Right ventricle myocardium inferior (tissue), 1 donor: ENCODE measurements around the gene ZSWIM7. TPM values are rescaled to one million over a fixed set of nuclear protein-coding genes. Genes with fewer than 3 reads are reported as not detected.

Source experiments
- ATAC-seq: fragments of 200-7000 bp; cut with Tn5 transposase; one replicate; pipeline ENCODE4 v1.9.1; 2020; ENCODE audit warnings: mild to moderate bottlenecking, moderate library complexity
- DNase-seq: peaks from one replicate; pipeline ENCODE4 v3.0.0; 2021; ENCODE audit errors: missing footprints
- intact Hi-C: fragments of 100-400 bp; cut with DNase I; formaldehyde crosslinking; loops from one replicate; pipeline ENCODE4 v1.11.0; 2022
- long read RNA-seq: library from polyadenylated mRNA; unstranded; transcript quantifications from one replicate; pipeline ENCODE4 v2.0.0, GENCODE V29; 2021
- total RNA-seq: library from RNA; stranded (reverse); fragmentation: NEBNext Ultra II Directional; extraction: Animal tissue kit (Norgen Biotek cat#: 25700); gene quantifications from one replicate; pipeline ENCODE4 v1.2.1, GENCODE V29; 2021
- donor health status: DM: no; HTN: yes; CAD: no; lungs with severe emphysema.

Gene ZSWIM7, protein sequence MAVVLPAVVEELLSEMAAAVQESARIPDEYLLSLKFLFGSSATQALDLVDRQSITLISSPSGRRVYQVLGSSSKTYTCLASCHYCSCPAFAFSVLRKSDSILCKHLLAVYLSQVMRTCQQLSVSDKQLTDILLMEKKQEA
- 24.8 TPM for total RNA-seq
- long read RNA-seq, partial matches to known transcripts: 2 of 11 reads
- long read RNA-seq, other reads (novel, unspliced or antisense): 1 of 11 reads

DNA sequence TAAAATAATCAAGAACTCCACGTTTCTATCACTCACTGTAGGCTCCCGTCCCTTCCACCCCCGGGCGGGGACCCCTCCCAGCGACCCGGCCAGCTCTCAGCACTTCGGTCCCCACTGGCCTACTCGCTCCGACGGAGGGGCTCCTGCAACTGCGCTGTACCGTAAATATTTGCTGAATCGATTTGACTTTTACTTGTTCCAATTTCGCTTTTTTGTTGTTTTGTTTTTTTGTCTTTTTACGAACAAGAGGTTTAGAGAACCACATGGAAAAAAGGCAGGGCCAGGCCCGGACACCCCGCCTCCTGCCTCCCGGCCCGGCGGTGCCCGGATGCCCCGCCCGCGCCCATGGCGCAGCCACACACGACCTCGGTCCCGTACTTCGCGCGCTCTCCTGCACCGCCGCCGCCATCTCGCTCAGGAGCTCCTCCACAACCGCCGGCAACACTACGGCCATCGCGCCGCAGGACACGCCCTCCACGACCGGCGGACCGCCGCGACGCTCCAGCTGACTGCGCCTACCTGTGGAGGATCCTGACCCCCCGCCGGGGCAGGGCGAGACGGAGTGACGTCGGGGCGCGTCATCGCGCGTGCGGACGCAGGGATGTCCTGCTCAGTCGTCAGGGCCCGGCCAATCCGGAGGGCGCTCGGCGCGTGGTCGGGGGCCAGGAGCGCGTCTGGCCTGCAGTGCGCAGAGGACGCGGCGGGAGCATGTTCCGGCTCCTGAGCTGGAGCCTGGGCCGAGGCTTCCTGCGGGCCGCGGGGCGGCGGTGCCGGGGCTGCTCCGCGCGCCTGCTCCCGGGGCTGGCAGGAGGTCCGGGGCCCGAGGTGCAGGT is at the start of gene ZSWIM7, which contains the start of gene TTC19:
Gene ZSWIM7 (minus strand): TSS at position 564 of the 833 bp plus-strand sequence. CDS start 110 bp downstream, at position 454.
Gene TTC19 (plus strand): TSS at position 684 of the 833 bp plus-strand sequence. CDS start 25 bp downstream, at position 709.
- intact Hi-C loops: loop anchor here (2.0 to 10.0 kb wide), 2 partner anchors 55 to 171 kb away; partner anchors contain the start of gene ADORA2B
- ATAC-seq: peak; percentile 99
- DNase-seq: peak; percentile 99

DNA sequence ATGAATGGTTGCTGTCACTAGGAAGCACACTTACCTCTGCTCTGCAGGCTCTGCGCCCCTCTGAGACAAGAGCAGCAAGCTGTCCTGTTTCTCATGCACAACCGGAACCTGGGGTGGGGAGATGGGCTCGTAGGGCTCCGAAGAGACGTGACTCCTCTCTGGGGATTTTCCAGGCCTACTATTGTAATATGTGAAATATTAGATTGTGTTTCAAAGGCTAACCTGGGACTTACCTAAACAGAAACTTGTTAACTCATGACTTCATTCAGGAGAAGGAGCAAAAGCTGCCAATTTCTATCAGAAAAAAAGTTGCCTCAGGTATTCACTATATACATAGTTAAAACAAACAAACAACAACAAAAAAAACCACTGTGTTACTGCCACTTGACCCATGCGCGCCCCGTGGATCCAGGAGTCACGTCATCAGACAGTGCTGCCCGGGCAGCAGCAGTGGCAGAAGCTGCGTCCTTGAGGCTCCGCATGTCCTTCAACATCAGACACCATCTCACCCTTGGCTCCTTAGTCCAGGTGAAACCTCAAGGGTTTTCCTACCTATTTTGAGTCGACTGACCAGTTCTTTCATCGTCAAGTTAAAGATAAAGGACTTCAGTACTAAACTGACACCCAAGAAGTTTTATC is 49.4 kb upstream of the ZSWIM7 start:
- no peak for ATAC-seq
- intact Hi-C loops: no loop called here
- no peak for DNase-seq

DNA sequence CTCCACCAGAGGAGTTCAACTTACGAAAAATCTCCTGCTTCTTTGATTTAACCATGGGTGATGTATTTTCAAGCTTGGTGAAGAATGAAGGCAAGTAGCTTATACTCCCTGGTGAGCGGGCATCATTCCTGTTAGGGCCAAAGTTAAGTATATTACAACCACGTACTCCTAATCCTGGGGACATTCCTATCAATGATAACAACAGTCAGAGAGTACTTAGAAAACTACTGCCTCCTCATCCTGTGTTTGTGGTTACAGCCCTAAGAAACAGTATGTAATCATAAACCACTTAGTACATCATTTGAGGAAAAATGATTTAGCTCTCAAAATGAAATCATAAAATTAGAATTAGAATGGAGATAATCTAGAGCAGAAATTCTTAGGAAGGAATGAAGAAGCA is 47.5 kb upstream of the ZSWIM7 start:
- ATAC-seq (no peak), DNase-seq (no peak)
- intact Hi-C loops: no loop called here

DNA sequence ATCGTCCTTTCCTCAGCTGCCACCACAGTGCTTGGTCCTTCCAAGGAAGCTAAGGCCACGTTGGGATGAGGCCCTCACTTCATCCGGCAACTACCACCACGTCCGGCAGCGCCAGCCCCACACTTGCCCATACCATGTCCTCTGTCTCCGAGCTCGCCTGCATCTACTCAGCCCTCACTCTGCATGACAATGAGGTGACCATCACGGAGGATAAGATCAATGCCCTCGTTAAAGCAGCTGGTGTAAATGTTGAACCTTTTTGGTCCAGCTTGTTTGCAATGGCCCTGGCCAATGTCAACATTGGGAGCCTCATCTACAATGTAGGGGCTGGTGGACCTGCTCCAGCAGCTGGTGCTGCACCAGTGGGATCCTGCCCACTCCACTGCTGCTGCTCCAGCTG is 45.0 kb upstream of the ZSWIM7 start:
- intact Hi-C loops: no loop called here
- no peak for ATAC-seq

GRCh38 chr17:16040710-16041251 is 41.3 kb upstream of the ZSWIM7 start:
- ATAC-seq (no peak), DNase-seq (no peak)
- intact Hi-C loops: no loop called here

More for the DNA sequence above, 45.0 kb upstream of the ZSWIM7 start:
- no peak for DNase-seq

DNA sequence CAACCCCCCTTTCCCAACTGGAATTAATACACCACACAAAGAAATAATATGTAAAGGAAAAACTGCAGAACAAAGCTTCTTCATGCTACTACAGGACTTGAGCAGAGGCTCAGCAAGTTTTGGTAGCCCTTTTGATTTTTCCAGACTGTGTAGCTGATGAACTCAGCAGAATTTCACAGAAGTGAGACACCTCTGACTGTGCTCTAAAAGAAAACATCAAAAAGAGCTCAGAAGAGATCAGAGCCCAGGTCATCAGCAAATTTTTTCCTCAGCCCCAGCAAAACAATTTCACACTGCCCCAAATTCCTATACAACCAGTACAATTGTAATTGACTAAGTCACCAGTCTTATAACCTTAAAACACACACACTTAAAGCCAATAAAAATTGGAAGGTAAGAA is 38.1 kb upstream of the ZSWIM7 start:
- no peak for ATAC-seq
- no peak for DNase-seq
- intact Hi-C loops: no loop called here

GRCh38 chr17:16036261-16036660 is 36.8 kb upstream of the ZSWIM7 start:
- intact Hi-C loops: no loop called here
- DNase-seq (no peak), ATAC-seq (no peak)

- ATAC-seq (no peak), DNase-seq (no peak)
- intact Hi-C loops: no loop called here
Measured at GRCh38 chr17:16033729-16034349, 34.3 kb upstream of the ZSWIM7 start.

- ATAC-seq (peak; percentile 57), DNase-seq (no peak)
- intact Hi-C loops: no loop called here
Measured at GRCh38 chr17:16027708-16028584, 28.4 kb upstream of the ZSWIM7 start.

GRCh38 chr17:16026895-16027294 is 27.4 kb upstream of the ZSWIM7 start:
- intact Hi-C loops: no loop called here
- no peak for DNase-seq
- no peak for ATAC-seq

- DNase-seq (no peak), ATAC-seq (no peak)
- intact Hi-C loops: no loop called here
Measured at GRCh38 chr17:16025202-16025601, 25.7 kb upstream of the ZSWIM7 start.

DNA sequence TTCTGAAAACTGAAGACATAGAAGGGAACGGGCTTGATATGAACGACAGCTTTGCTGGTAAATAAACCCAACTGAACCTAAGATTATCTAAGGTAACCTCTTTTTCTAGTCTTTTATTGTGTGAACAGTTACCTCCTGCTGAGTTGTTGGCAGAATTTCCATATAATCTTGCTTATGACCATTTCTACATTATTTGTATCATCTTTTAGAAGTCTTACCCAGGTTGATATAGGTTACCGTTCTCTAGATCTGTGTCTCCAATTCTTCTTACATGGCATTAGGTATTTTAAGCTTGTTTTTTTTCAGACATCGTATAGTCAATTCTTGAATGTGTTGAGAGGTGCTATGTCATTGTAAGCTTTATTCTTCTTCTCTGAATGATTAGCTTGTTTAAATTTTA is 24.4 kb upstream of the ZSWIM7 start:
- no peak for ATAC-seq
- intact Hi-C loops: no loop called here
- no peak for DNase-seq

DNA sequence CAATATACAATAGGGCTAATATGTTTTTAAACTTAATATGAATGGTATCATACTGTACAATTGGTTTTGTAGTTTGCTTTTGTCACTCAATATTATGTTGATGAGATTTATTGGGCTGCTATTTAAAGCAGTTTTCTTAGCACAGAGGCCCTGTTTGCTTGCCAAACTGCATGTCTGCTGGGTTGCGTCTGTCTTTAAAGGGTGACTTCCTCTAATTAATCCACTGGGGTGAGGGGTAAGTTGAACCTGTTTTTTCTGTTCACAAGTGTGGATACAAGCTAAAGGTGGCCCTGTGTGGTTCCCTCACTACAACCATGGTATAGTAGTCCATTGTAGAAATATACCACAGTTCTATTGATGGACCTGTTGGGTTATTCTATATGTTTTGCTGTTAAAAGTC is 19.8 kb upstream of the ZSWIM7 start:
- DNase-seq (no peak), ATAC-seq (no peak)
- intact Hi-C loops: no loop called here

DNA sequence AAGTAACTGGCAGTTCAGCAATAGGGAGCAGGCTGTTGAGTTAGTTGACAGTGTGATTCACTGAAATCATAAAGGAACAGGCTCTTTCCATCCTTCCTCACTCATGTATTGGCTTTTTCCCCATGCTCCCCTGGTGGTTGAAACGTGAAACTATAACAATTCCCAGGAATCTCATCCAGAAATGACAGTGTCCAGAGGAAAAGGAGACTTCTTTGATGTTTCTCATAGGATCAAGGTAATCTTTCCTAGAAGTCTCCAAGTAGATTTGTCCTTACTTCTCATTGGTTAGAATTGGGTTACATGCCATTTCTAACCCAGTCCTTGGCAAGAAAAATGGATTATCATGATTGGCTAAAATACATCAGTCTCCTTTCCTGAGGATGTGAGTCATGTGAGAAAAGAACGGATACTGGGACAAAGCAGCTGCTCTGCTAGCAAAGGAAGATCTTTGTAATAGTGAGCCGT is 14.5 kb upstream of the ZSWIM7 start:
- DNase-seq (no peak), ATAC-seq (no peak)
- intact Hi-C loops: no loop called here

- DNase-seq: no peak
- no peak for ATAC-seq
- intact Hi-C loops: no loop called here
Measured at GRCh38 chr17:16007439-16007838, 7.9 kb upstream of the ZSWIM7 start.

DNA sequence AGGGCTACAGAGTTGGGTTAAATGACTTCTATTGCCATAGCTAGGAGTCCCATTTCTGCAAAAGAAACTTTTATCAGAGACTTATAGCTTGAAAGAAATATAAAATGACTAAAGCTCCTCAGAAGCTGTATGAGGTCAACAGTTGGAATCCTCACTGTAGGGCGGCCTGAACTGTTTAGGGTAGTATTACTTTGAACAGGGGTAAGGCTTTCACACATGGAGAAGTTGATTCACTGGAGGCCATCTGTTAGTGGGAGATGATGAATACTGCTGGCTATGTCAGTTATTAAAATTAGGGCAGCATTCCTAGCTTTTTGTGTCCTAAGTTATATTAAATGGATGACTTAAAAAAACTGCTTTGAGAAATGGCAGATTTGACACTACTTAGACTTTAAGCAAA is 6.1 kb upstream of the ZSWIM7 start:
- DNase-seq (no peak), ATAC-seq (no peak)
- intact Hi-C loops: no loop called here

DNA sequence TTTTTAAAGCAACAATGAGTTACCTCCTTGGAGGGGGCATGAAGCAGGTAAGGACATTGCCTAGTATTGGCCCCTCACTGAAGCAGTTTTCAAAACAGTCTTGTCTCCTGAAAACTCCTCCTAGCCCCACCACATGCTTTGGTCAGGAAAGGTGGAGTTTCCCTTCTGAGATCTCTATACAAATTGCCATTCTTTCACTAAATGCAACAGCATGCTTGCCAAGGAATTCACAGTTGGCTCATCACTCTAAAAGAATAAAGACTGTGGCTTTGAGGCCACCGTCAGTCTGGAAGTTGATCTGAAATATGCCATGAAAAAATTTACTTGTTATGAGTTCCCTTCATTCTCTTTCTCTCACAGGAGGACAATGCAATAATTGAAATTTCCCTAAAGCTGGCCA is 4.3 kb upstream of the ZSWIM7 start:
- intact Hi-C loops: no loop called here
- DNase-seq (no peak), ATAC-seq (no peak)

GRCh38 chr17:16002708-16003260 is 3.3 kb upstream of the ZSWIM7 start:
- DNase-seq (no peak), ATAC-seq (no peak)
- intact Hi-C loops: no loop called here
